ENCODE data around the gene KLHL41. TPM values are rescaled to one million over a fixed set of nuclear protein-coding genes. Genes with fewer than 3 reads are reported as not detected.

KLHL41 gene
- total and polyA plus RNA-seq, 10 of the 15 experiments (the other 5 are each of a cell fraction or from before 2014, with no cell fraction given) = 0.03 to 0.38 (median 0.10) TPM; not detected in 3

DNA sequence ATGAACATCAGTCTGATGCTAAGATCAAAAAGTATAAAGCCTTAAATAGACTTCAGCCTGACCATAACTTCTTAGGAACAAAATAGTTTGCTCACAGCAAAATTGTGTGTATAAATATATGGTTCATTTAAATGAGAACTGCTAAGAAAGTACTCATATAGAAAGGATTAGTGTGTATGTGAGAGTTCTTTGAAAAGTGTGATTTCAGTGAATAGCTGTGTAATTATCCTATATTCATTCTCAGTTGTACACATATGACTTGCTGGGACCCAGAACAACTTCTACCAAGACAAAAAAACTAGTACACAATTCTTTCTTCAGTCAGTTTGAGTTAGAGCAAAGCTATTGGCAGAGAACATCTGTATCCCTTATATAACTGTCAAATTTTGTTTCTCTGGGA lies 23.0 kb upstream of the KLHL41 start (continued):
- TF ChIP-seq ZBTB40 (IDR thresholded peaks at IDR 0.05; ENCODE audit: borderline replicate concordance) (no peak), RELB (IDR thresholded peaks at IDR 0.05; ENCODE audit: low read depth) (no peak)

DNA sequence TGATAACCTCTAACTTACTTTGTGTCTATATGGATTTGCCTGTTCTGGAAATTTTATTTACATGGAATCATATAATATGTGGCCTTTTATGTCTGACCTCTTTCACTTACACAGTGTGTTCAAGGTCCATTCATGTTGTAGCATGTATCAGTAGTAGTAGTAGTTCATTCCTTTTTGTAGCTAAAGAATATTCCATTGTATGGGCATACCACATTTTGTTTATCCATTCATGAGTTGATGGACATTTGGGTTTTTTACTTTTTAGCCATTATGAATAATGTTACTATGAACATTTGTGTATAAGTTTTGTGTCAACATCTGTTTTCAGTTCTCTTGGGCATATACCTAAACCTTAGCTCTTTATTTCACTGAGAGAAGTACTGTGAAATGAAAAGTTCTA lies 18.7 kb upstream of the KLHL41 start:
- Histone ChIP-seq H4K20me1 (ENCODE audit: control insufficient read depth, insufficient read depth) (no peaks in the 10 kb centered on the region), H3K27me3 (replicated peaks in 1 of 2; ENCODE audit: control insufficient read depth in 2 of 2, insufficient read depth in 2 of 2, low read length in 1 of 2) (no peaks in the 10 kb centered on the region), H3K36me3 (ENCODE audit: control insufficient read depth in 2 of 2, insufficient read depth in 2 of 2, low read length in 1 of 2) (no peaks in the 10 kb centered on the region), H3K4me2 (ENCODE audit: control insufficient read depth, insufficient read depth) (no peak overlapping the region), H3K9ac (ENCODE audit: control insufficient read depth, insufficient read depth, low read length) (no peak overlapping the region), H3K4me3 (no peak overlapping the region), H3K27ac (ENCODE audit: control insufficient read depth, insufficient read depth) (no peak overlapping the region), H3K4me1 (ENCODE audit: control insufficient read depth, insufficient read depth, low read length) (no peaks in the 10 kb centered on the region), H2AFZ (ENCODE audit: control insufficient read depth, low read depth, low read length) (no peak overlapping the region), H3K79me2 (ENCODE audit: control insufficient read depth, insufficient read depth, low read length) (no peaks in the 10 kb centered on the region), H3K9me3 (replicated peaks; ENCODE audit: control insufficient read depth, insufficient read depth, low read length) (no peaks in the 10 kb centered on the region)
- FAIRE-seq = no peak
- no peak for ATAC-seq
- SMC1A ChIA-PET (ENCODE audit: uncharacterized antibody, unreplicated experiment) = no interaction called here
- CTCF ChIA-PET = interaction anchor here (0.5 kb wide), 1 partner anchor 274 kb away, joined by 3 read pairs; no protein-coding TSS in a partner anchor
- RAD21 ChIA-PET (ENCODE audit: unreplicated experiment) = no interaction called here
- POLR2A ChIA-PET = no interaction called here
- in situ Hi-C loops (cut with MboI) (no loop called here), intact Hi-C loops (cut with micrococcal nuclease; ENCODE audit: unreplicated experiment) (no loop called here)
- BruUV-seq (replicated peaks) = no TSS peak
- TF ChIP-seq IKZF1 (conservative IDR thresholded peaks at IDR 0.05) (no peak), RCOR1 (conservative IDR thresholded peaks at IDR 0.05; ENCODE audit: low read depth, low read length) (no peak), ZZZ3 (IDR thresholded peaks at IDR 0.05; ENCODE audit: control insufficient read depth, insufficient read length, low read depth) (no peak), RELA (IDR thresholded peaks at IDR 0.05; ENCODE audit: borderline replicate concordance, partially characterized antibody) (no peak), DPF2 (IDR thresholded peaks at IDR 0.05) (no peak)
- DNase-seq (ENCODE audit: low read depth, low spot score) = no peak

Measured in GM12878 (cell line).